Aorta (tissue), 5 donors: Measurements from ENCODE around the gene SNU13. TPM values are rescaled to one million over a fixed set of nuclear protein-coding genes. Genes with fewer than 3 reads are reported as not detected.
"Not testable (repeated sequence)": the region's sequence is repeated elsewhere in the genome, so short reads cannot be mapped to it uniquely, and the experiment has no call there.

Experiments
- ATAC-seq: fragments of 200-7000 bp; cut with Tn5 transposase; one replicate; pipeline ENCODE4 v1.9.1; 2022; ENCODE audit warnings: moderate library complexity; ENCODE audit not compliant: low FRiP score
- DNase-seq, 2 donors: peaks; one replicate each; pipeline ENCODE4 v3.0.0-alpha.2; 2020
- H3K27ac ChIP-seq, 2 donors: one replicate each; pipeline ENCODE4 v1.5.1; 2013; ENCODE audit warnings: low read length in 2 of 2, mild to moderate bottlenecking in 2 of 2, moderate library complexity in 2 of 2, control low read depth in 1 of 2, inconsistent platforms in 1 of 2, low read depth in 1 of 2
- H3K27me3 ChIP-seq, 2 donors: one replicate each; pipeline ENCODE4 v1.6.1; 2013; ENCODE audit warnings: control low read depth in 1 of 2, low read length in 1 of 2, mild to moderate bottlenecking in 1 of 2, moderate library complexity in 1 of 2; ENCODE audit not compliant: insufficient read depth in 2 of 2, control insufficient read depth in 1 of 2
- H3K36me3 ChIP-seq, 2 donors: one replicate each; pipeline ENCODE4 v1.6.1; 2013; ENCODE audit warnings: control low read depth in 1 of 2, low read length in 1 of 2, mild to moderate bottlenecking in 1 of 2; ENCODE audit not compliant: insufficient read depth in 2 of 2, control insufficient read depth in 1 of 2
- H3K4me1 ChIP-seq, 2 donors: one replicate each; pipeline ENCODE4 v1.6.1; 2013; ENCODE audit warnings: low read length in 2 of 2, control low read depth in 1 of 2, mild to moderate bottlenecking in 1 of 2, moderate library complexity in 1 of 2; ENCODE audit not compliant: insufficient read depth in 2 of 2, control insufficient read depth in 1 of 2
- H3K4me3 ChIP-seq, 2 donors: one replicate each; pipeline ENCODE4 v1.5.1; 2013; ENCODE audit warnings: low read length in 2 of 2, control low read depth in 1 of 2, mild to moderate bottlenecking in 1 of 2
- H3K9me3 ChIP-seq: one replicate; pipeline ENCODE4 v1.6.1; 2013; ENCODE audit warnings: mild to moderate bottlenecking, low read length; ENCODE audit not compliant: control insufficient read depth
- WGBS, 2 donors: extraction: QIAGEN DNeasy Blood & Tissue Kit; methylation state at CpG; one replicate each; pipeline ENCODE4 v1.1.7; 2013; 5-methylcytosine and 5-hydroxymethylcytosine counted together
- intact Hi-C, 2 donors: fragments of 100-400 bp; cut with DNase I; formaldehyde crosslinking; loops; one replicate each; pipeline versions ENCODE4 v1.14.2 to v1.15.0; 2022
- polyA plus RNA-seq, 2 donors: library from polyadenylated mRNA; stranded (reverse); fragments of 200-250 nt; gene quantifications; one replicate each; pipeline ENCODE4 v1.2.3, GENCODE V29; 2013
- total RNA-seq, 2 donors: library from RNA; stranded (reverse); fragmentation: NEBNext Ultra II Directional; extraction: Animal tissue kit (Norgen Biotek cat#: 25700); gene quantifications; one replicate each; pipeline ENCODE4 v1.2.1, GENCODE V29; 2021
- donor health status: healthy with polysubstance abuse.
- donor health status: Bipolar disorder and iron deficiency.
- donor health status: DM: no; HTN: no; CAD: no.
- donor health status: DM: no; HTN: no; CAD: no.
- donor health status: DM: yes; HTN: yes; CAD: no.

The SNU13 gene
- total and polyA plus RNA-seq, 4 donors = 82.8 to 105 (median 92.3) TPM

GRCh38 chr22:41631115-41631514 lies 57.6 kb downstream of the SNU13 start:
- ATAC-seq, H3K36me3 ChIP-seq, H3K27me3 ChIP-seq, H3K9me3 ChIP-seq, H3K4me3 ChIP-seq, intact Hi-C loops, H3K27ac ChIP-seq, DNase-seq, H3K4me1 ChIP-seq: not testable (repeated sequence)
- 93 to 96% methylated on average over 21 to 26 of the region's 28 CpGs for WGBS, 2 donors

- Histone ChIP-seq H3K36me3 (peaks cover 0 to 5% of the 10 kb centered on the region in 2 donors), H3K27ac (no peak overlapping the region), H3K27me3 (no peaks in the 10 kb centered on the region), H3K9me3 (no peaks in the 10 kb centered on the region), H3K4me1 (peaks cover 0 to 1% of the 10 kb centered on the region in 2 donors), H3K4me3 (no peak overlapping the region)
- intact Hi-C loops = no loop called here
- WGBS, 2 donors = 96 to 97% methylated on average over 7 of the region's 7 CpGs
- DNase-seq (no peak), ATAC-seq (no peak)
Measured at GRCh38 chr22:41625577-41625976, 63.1 kb downstream of the SNU13 start.

Other genes with a start within 250 kb of the SNU13 start
- gene TOB2, start 242.1 kb downstream of the SNU13 start, total RNA-seq = 10 to 100 TPM; 47.7 to 55.9 TPM
- 10 to 100 TPM; 12.9 to 15.5 TPM for gene TOB2, start 242.1 kb downstream of the SNU13 start, polyA plus RNA-seq
- gene PHF5A, start 220.2 kb downstream of the SNU13 start, total RNA-seq = 10 to 100 TPM; 22.5 to 27.0 TPM
- gene PHF5A, start 220.2 kb downstream of the SNU13 start, polyA plus RNA-seq = 10 to 100 TPM; 29.8 to 43.1 TPM
- 10 to 100 TPM; 53.7 to 60.7 TPM for gene ACO2, start 219.8 kb downstream of the SNU13 start, total RNA-seq
- 10 to 100 TPM; 39.5 to 49.6 TPM for gene ACO2, start 219.8 kb downstream of the SNU13 start, polyA plus RNA-seq
- 10 to 100 TPM; 25.3 to 29.2 TPM for gene POLR3H, start 144.4 kb downstream of the SNU13 start, total RNA-seq
- gene POLR3H, start 144.4 kb downstream of the SNU13 start, polyA plus RNA-seq = 10 to 100 TPM in 1 of 2 donors, 1 to 10 TPM in 1; 9.4 to 21.0 TPM
- gene CSDC2, start 127.9 kb downstream of the SNU13 start, total RNA-seq = 10 to 100 TPM; 28.2 to 76.9 TPM
- 100 to 1,000 TPM in 1 of 2 donors, 10 to 100 TPM in 1; 19.2 to 129 TPM for gene CSDC2, start 127.9 kb downstream of the SNU13 start, polyA plus RNA-seq
- 10 to 100 TPM; 23.8 to 25.2 TPM for gene PMM1, start 99.0 kb downstream of the SNU13 start, total RNA-seq
- gene PMM1, start 99.0 kb downstream of the SNU13 start, polyA plus RNA-seq = 100 to 1,000 TPM in 1 of 2 donors, 10 to 100 TPM in 1; 43.6 to 101 TPM
- 10 to 100 TPM; 21.1 to 21.5 TPM for gene DESI1, start 67.8 kb downstream of the SNU13 start, total RNA-seq
- 10 to 100 TPM in 1 of 2 donors, 1 to 10 TPM in 1; 6.4 to 11.9 TPM for gene DESI1, start 67.8 kb downstream of the SNU13 start, polyA plus RNA-seq
- 100 to 1,000 TPM; 131 to 132 TPM for gene XRCC6, start 67.6 kb downstream of the SNU13 start, total RNA-seq
- 100 to 1,000 TPM in 1 of 2 donors, 10 to 100 TPM in 1; 93.7 to 124 TPM for gene XRCC6, start 67.6 kb downstream of the SNU13 start, polyA plus RNA-seq
- gene MEI1, start 10.6 kb upstream of the SNU13 start, total RNA-seq = 1 to 10 TPM; 1.4 to 2.0 TPM
- under 1 TPM in 1 of 2 donors, not detected in 1; 0.49 TPM for gene MEI1, start 10.6 kb upstream of the SNU13 start, polyA plus RNA-seq
- 1 to 10 TPM; 4.1 to 7.3 TPM for gene CCDC134, start 111.8 kb upstream of the SNU13 start, total RNA-seq
- 1 to 10 TPM in 1 of 2 donors, not detected in 1; 1.0 TPM for gene CCDC134, start 111.8 kb upstream of the SNU13 start, polyA plus RNA-seq
- gene SREBF2, start 144.2 kb upstream of the SNU13 start, total RNA-seq = 10 to 100 TPM; 68.2 to 86.3 TPM
- 10 to 100 TPM; 11.0 to 19.2 TPM for gene SREBF2, start 144.2 kb upstream of the SNU13 start, polyA plus RNA-seq
- gene SHISA8, start 226.2 kb upstream of the SNU13 start, total RNA-seq = not detected
- not detected for gene SHISA8, start 226.2 kb upstream of the SNU13 start, polyA plus RNA-seq
- gene TNFRSF13C, start 237.9 kb upstream of the SNU13 start, total RNA-seq = under 1 TPM; 0.24 to 0.32 TPM
- gene TNFRSF13C, start 237.9 kb upstream of the SNU13 start, polyA plus RNA-seq = not detected